Activated T-helper 2 cell treated with anti-CD3 and anti-CD28 coated beads, Interferon-gamma antibody, Interleukin-2, Interleukin-4, amounts not matched to agents 10 μg/mL and 5 μg/mL and 100 μg/mL, durations not matched to agents 14 hours and 24 hours and 36 hours (primary cell): Measurements from ENCODE around the gene COMMD8. TPM values are rescaled to one million over a fixed set of nuclear protein-coding genes. Genes with fewer than 3 reads are reported as not detected.

ENCODE experiments used
- DNase-seq: peaks from one replicate; pipeline ENCODE4 v3.0.0; 2021; ENCODE audit warnings: low spot score
- H3K27ac Mint-ChIP-seq: one replicate; pipeline ENCODE4 v1.8.0; 2021; ENCODE audit warnings: mixed read lengths
- H3K27me3 Mint-ChIP-seq: one replicate; pipeline ENCODE4 v1.8.0; 2021; ENCODE audit warnings: low read depth, mixed read lengths
- H3K36me3 Mint-ChIP-seq: one replicate; pipeline ENCODE4 v1.8.0; 2021; ENCODE audit warnings: low read depth, mixed read lengths
- H3K4me1 Mint-ChIP-seq: one replicate; pipeline ENCODE4 v1.8.0; 2021; ENCODE audit warnings: low read depth, mixed read lengths
- H3K4me3 Mint-ChIP-seq: one replicate; pipeline ENCODE4 v1.8.0; 2021; ENCODE audit warnings: low read depth, mild to moderate bottlenecking, moderate library complexity, mixed read lengths
- H3K9me3 Mint-ChIP-seq: one replicate; pipeline ENCODE4 v1.8.0; 2021; ENCODE audit warnings: mixed read lengths
- intact Hi-C: fragments of 100-400 bp; cut with micrococcal nuclease; formaldehyde crosslinking; loops from one replicate; pipeline ENCODE4 v1.15.1; 2023
- total RNA-seq: library from RNA; stranded (reverse); gene quantifications from 2 replicates; pipeline ENCODE4 v1.2.3, GENCODE V29; 2022

The COMMD8 gene
- total RNA-seq, 1 donor from 2014 or later = 17.8 TPM

GRCh38 chr4:47485768-47486167, 22.3 kb upstream of the COMMD8 start:
- peak overlapping the region; percentile 43 for H3K27ac Mint-ChIP-seq
- DNase-seq = no peak
- intact Hi-C loops = loop anchor here (1.0 to 2.0 kb wide), 3 partner anchors 22 to 77 kb away; partner anchors contain the start of gene COMMD8
- H3K36me3 Mint-ChIP-seq = no peaks in the 10 kb centered on the region
- H3K4me1 Mint-ChIP-seq = peaks cover 24% of the 10 kb centered on the region
- peak overlapping the region; percentile 90 for H3K4me3 Mint-ChIP-seq
- no peaks in the 10 kb centered on the region for H3K9me3 Mint-ChIP-seq
- peaks cover 9% of the 10 kb centered on the region for H3K27me3 Mint-ChIP-seq

- H3K4me1 Mint-ChIP-seq = peaks cover 20% of the 10 kb centered on the region
- peaks cover 9% of the 10 kb centered on the region for H3K27me3 Mint-ChIP-seq
- H3K27ac Mint-ChIP-seq = peak within 1 kb of the TSS; percentile 43
- H3K4me3 Mint-ChIP-seq = peak within 1 kb of the TSS; percentile 90
- no peaks in the 10 kb centered on the region for H3K36me3 Mint-ChIP-seq
- intact Hi-C loops = loop anchor here (1.0 to 2.0 kb wide), 3 partner anchors 22 to 78 kb away; partner anchors contain the start of gene COMMD8
- DNase-seq = peak; percentile 66
- no peaks in the 10 kb centered on the region for H3K9me3 Mint-ChIP-seq
These were observed 21.7 kb upstream of the COMMD8 start, which contains the start of gene ATP10D for GRCh38 chr4:47485047-47485692. Gene ATP10D, plus strand, starts transcription at chr4:47485275. Its CDS starts 27,266 bp downstream, at chr4:47512541.

GRCh38 chr4:47484168-47484567, 20.7 kb upstream of the COMMD8 start:
- peak overlapping the region; percentile 90 for H3K4me3 Mint-ChIP-seq
- H3K27me3 Mint-ChIP-seq = peaks cover 11% of the 10 kb centered on the region
- H3K27ac Mint-ChIP-seq = no peak overlapping the region
- no peaks in the 10 kb centered on the region for H3K36me3 Mint-ChIP-seq
- H3K4me1 Mint-ChIP-seq = peaks cover 20% of the 10 kb centered on the region
- no peaks in the 10 kb centered on the region for H3K9me3 Mint-ChIP-seq
- intact Hi-C loops = loop anchor here (2.0 kb wide), 1 partner anchor 79 kb away; no protein-coding TSS in a partner anchor
- DNase-seq = no peak

- Mint-ChIP-seq H3K27me3 (peaks cover 13% of the 10 kb centered on the region), H3K4me3 (no peak overlapping the region), H3K27ac (no peak overlapping the region), H3K9me3 (no peaks in the 10 kb centered on the region), H3K36me3 (no peaks in the 10 kb centered on the region), H3K4me1 (peaks cover 20% of the 10 kb centered on the region)
- no peak for DNase-seq
- intact Hi-C loops = loop anchor here (2.0 kb wide), 1 partner anchor 79 kb away; no protein-coding TSS in a partner anchor
These were observed 20.2 kb upstream of the COMMD8 start for GRCh38 chr4:47483745-47484144.

DNA sequence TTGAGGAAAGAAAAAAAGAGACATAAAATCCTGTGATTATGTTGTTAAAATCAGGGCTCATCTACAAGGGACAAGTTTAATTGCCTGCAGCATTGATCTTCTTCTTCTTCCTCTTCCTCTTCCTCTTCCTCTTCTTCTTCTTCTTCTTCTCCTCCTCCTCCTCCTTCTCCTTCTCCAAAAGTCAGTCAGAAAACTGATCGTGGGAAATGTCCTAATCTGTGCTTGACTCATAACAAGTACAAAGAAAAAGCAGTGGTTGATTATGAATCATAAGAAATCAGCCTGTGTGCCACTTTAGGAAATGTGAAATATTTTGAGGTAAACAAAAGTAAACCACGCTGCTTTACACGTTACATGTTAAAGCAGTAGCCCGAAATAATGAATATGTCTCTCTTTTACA, 18.8 kb upstream of the COMMD8 start:
- Mint-ChIP-seq H3K36me3 (no peaks in the 10 kb centered on the region), H3K9me3 (no peaks in the 10 kb centered on the region), H3K4me1 (peaks cover 20% of the 10 kb centered on the region), H3K27me3 (peaks cover 16% of the 10 kb centered on the region), H3K27ac (no peak overlapping the region), H3K4me3 (no peak overlapping the region)
- intact Hi-C loops = no loop called here
- DNase-seq = no peak

DNA sequence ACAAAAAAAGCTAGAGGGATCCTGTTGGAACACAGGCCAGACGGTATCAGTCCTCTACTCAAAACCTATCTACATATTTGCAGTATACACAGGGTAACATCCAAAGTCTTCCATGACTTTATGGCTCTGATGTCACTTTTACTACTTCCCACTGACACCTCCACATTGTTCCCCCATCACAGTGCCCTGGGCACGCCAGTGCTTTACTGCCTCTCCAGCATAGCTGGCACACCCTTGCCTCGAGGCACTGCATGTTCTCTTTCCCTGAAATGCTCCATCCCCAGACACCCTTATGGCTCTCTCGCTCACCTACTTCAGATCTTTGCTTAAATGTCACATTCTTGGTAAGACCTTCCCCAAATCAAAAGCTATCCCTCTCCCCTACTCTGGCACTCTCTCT, 15.3 kb upstream of the COMMD8 start:
- DNase-seq = no peak
- Mint-ChIP-seq H3K4me3 (no peak overlapping the region), H3K4me1 (peaks cover 2% of the 10 kb centered on the region), H3K9me3 (no peaks in the 10 kb centered on the region), H3K27ac (no peak overlapping the region), H3K36me3 (no peaks in the 10 kb centered on the region), H3K27me3 (peaks cover 20% of the 10 kb centered on the region)
- intact Hi-C loops = no loop called here

DNA sequence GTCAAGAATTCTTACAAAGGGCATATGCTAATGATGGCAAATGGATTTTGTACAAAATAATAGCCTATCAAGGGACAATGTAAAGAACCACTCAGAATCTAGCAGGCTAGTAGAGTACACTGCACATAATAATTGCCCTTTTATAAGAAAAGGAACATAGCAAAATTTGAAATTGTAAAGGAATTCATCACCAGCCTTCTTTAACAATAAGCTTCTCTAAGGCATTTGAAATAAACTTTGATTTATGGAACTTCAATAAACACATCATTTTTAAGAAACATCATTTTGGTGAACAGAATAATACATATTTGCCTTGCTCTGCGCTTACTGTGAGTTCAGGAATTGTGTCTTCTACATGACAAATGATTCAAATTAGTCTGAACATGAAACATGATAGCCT, 11.9 kb upstream of the COMMD8 start:
- Mint-ChIP-seq H3K4me3 (no peak overlapping the region), H3K27ac (no peak overlapping the region), H3K36me3 (no peaks in the 10 kb centered on the region), H3K27me3 (peaks cover 19% of the 10 kb centered on the region), H3K4me1 (no peaks in the 10 kb centered on the region), H3K9me3 (no peaks in the 10 kb centered on the region)
- intact Hi-C loops = no loop called here
- no peak for DNase-seq

GRCh38 chr4:47474799-47475198, 11.3 kb upstream of the COMMD8 start:
- no peak for DNase-seq
- no peaks in the 10 kb centered on the region for H3K4me1 Mint-ChIP-seq
- intact Hi-C loops = no loop called here
- no peaks in the 10 kb centered on the region for H3K36me3 Mint-ChIP-seq
- no peaks in the 10 kb centered on the region for H3K9me3 Mint-ChIP-seq
- H3K27me3 Mint-ChIP-seq = peaks cover 19% of the 10 kb centered on the region
- H3K4me3 Mint-ChIP-seq = no peak overlapping the region
- H3K27ac Mint-ChIP-seq = no peak overlapping the region

GRCh38 chr4:47473141-47473750, 9.7 kb upstream of the COMMD8 start:
- Mint-ChIP-seq H3K4me3 (no peak overlapping the region), H3K36me3 (no peaks in the 10 kb centered on the region), H3K9me3 (no peaks in the 10 kb centered on the region), H3K4me1 (no peaks in the 10 kb centered on the region), H3K27ac (no peak overlapping the region), H3K27me3 (peaks cover 13% of the 10 kb centered on the region)
- intact Hi-C loops = no loop called here
- DNase-seq = no peak

DNA sequence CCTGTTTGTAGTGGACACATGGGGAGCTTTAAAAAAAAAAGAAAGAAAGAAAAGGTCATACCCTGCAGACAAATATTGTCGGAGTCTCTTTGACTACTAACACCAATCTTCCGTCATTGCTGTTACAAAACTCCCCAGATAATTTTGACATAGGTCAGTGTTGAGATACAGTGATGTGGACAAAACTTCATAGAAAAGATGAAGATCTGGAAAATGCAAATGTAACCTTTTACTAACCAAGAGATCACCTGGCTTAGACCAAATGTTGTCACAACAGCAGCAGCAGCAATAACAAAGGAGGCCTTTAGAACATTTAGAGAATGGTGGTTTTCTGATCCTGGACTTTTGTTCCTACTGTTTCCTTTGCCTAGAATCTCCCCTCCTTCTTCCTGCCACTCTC, 8.1 kb upstream of the COMMD8 start:
- H3K4me3 Mint-ChIP-seq = no peak overlapping the region
- H3K27ac Mint-ChIP-seq = no peak overlapping the region
- peaks cover 13% of the 10 kb centered on the region for H3K27me3 Mint-ChIP-seq
- H3K4me1 Mint-ChIP-seq = no peaks in the 10 kb centered on the region
- H3K9me3 Mint-ChIP-seq = no peaks in the 10 kb centered on the region
- H3K36me3 Mint-ChIP-seq = no peaks in the 10 kb centered on the region
- DNase-seq = no peak
- intact Hi-C loops = no loop called here

GRCh38 chr4:47471064-47471463, 7.6 kb upstream of the COMMD8 start:
- no peaks in the 10 kb centered on the region for H3K4me1 Mint-ChIP-seq
- no peaks in the 10 kb centered on the region for H3K9me3 Mint-ChIP-seq
- peaks cover 13% of the 10 kb centered on the region for H3K27me3 Mint-ChIP-seq
- no peak overlapping the region for H3K27ac Mint-ChIP-seq
- no peaks in the 10 kb centered on the region for H3K36me3 Mint-ChIP-seq
- no peak for DNase-seq
- H3K4me3 Mint-ChIP-seq = no peak overlapping the region
- intact Hi-C loops = no loop called here

DNA sequence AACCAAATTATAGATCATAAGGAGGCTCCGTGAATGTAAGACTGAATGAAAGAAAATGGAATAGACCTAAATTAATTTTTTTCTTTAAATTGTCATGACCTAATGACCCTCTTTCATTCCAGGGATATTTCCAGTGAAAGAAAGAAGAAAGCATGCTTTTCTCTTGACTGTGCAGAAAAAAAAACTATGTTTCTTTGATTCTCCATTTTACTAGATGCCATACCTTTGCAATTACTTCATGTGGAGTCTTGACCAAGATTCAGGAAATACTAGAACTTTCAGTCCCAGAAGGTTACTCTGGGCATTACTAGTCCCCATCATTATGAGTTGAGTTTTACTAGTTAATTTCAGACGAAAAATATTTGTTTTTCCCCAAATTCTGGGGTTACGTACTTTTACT, 6.4 kb upstream of the COMMD8 start:
- Mint-ChIP-seq H3K4me3 (no peak overlapping the region), H3K9me3 (no peaks in the 10 kb centered on the region), H3K36me3 (no peaks in the 10 kb centered on the region), H3K27ac (no peak overlapping the region), H3K4me1 (no peaks in the 10 kb centered on the region), H3K27me3 (peaks cover 12% of the 10 kb centered on the region)
- intact Hi-C loops = no loop called here
- no peak for DNase-seq

DNA sequence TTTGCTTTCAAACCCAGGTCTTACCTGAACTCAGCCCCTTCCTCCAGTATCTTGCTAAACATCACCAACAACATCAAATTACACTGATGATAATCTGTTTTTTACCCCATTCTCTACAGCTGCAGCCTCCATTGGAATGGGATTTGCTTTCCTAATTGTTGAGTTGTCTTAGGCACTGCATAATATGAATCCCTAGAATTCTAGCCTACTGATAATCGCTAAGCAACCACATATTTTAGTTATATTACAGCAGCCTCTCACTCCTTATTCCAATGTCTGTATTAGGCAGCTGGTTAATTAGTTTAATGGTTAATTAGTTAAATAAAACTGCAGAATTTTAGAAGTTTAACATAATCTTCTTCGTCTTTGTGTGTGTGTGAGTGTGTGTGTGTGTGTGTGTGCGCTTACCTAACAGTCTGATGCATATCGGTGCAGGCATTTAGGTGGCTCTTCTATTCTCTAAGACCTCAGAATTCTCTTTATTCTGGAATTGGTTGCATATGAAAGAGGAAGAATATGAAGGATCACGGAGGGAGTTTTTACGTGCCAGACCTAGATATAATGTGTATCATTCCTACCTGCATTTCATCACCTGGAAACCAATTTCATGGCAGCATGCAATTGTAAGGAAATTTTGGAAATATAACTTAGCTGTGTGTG, 5.3 kb upstream of the COMMD8 start:
- H3K27ac Mint-ChIP-seq = no peak overlapping the region
- no peaks in the 10 kb centered on the region for H3K9me3 Mint-ChIP-seq
- DNase-seq = no peak
- H3K27me3 Mint-ChIP-seq = peaks cover 9% of the 10 kb centered on the region
- H3K4me1 Mint-ChIP-seq = peaks cover 1% of the 10 kb centered on the region
- no peak overlapping the region for H3K4me3 Mint-ChIP-seq
- H3K36me3 Mint-ChIP-seq = no peaks in the 10 kb centered on the region
- intact Hi-C loops = no loop called here
